HS-27A (cell line): ENCODE results near the gene OTOS.

ENCODE experiments used
- DNase-seq: peaks from one replicate; pipeline ENCODE4 v3.0.0-alpha.2; 2012; ENCODE audit warnings: low read depth, missing footprints

OTOS gene

DNA sequence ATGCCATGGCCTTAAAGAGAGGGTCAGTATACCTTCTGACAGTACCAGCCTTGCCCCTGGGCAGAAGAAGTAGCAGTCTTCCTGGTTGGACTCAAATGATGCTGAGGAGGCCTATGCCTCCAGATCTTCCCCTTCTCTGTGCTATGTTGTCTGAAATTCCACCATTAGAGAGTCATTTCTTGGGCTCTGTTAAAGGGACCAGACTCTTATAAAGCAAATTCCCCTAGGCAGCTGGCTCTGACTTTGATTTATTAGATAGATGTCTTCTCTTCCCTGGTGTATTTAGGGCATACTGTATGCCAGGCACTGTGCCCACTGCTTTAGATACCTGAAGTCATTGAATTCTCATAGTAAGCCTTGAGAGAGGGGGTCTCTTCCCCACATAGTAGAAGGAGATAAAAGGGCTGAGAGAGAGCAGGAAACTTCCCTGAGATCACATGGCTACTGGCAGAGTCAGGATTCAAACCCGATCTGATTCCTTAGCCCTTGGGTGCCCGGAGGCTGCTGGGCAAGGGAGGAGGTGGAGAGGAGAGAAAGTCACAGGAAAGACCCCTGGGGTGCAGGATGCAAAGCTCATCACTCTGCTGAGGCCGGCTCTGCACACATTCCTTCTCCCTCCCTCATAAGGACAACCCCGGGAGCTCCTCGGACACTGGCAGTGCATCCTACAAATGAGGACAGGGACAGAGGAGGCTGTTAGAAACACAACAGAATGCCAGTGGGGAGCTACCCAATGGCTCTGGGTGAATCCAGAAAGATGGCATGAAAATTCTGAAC, 27.4 kb downstream of the OTOS start:
- no peak for DNase-seq

DNA sequence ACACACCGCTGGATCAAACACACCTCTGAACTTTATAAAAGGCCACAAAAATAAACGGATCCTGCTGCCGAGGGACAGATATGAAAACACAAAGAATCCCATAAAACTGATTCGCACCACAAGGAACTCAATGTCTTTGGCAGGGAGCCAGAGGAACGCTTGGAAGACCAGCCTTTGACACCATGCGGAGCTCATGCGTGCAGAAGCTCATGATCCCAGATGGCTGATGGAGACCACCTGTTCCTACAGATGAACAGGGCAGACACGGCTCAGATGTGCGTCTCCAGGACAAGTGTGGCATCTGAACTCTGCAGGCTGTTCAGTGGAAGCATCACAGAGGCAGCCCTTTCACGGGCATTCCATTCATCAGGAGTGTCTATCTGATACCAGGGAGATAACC, 29.2 kb downstream of the OTOS start:
- no peak for DNase-seq

DNA sequence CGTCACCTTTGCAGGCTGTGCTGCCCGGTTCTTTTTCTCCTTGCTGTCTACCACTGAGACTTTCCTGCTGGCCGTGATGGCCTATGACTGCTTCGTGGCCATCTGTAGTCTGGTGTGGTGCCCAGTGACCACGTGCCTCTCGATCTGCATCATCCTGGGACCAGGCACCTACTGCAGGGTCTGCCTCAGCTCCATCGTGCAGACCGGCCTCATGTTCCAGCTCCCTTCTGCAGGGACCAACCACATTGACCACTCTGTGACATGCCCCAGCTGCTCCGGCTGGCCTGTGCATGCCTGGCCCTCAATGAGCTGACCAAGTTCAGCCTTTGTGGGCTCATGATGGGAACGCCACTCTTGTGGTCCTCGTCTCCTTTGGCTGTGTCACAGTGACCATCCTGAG, 31.1 kb downstream of the OTOS start:
- DNase-seq, result no peak

DNA sequence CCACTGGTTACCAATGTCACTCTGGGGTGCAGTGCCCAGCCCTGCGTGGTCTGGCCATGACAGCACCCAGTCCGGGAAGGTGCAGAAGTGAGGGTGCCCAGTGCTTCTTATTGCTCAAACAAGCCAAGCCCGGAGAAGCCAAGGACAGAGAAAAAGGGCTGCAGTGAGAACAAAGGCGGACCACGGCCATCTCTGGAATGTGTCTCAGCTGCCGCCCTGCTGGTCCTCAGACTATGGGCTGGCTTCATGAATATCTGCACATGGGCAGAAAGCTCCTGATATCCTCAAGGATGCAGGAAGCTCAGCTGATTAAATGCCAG, 33.0 kb downstream of the OTOS start:
- no peak for DNase-seq

DNA sequence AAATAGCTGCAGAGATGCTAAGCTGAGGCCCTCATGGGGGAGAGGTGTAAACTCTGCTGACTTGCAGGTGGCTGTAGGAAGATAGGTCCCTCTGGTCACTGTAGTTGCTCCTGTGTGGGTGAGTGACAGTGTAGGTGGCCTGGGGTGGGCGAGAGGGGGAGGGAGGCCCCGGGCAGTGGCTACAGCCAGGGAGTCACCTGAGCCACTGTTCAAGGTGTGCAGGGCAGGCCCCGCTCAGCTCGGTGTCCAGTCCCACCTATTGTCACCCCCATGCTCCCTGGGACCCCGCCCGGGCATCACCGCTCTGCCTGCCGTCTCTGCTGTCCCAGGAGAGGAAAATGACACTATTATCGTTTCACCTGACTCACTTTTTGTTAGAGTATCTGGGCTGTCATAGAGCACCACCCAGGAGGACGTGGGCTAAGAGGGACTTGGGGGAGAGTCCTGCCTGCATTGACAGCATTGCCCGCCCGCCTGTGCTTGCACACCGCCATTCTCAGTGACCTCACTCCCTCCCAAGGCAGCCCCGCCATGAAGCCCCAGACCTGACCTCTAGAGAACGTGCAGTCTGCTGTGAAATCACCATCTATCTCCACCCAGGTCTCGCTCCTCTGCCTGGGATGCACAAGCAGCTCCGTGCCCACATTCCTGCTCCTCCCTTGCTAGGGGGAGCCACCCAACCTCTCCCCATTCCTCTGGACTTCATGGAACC, 33.5 kb downstream of the OTOS start:
- DNase-seq, result no peak

DNA sequence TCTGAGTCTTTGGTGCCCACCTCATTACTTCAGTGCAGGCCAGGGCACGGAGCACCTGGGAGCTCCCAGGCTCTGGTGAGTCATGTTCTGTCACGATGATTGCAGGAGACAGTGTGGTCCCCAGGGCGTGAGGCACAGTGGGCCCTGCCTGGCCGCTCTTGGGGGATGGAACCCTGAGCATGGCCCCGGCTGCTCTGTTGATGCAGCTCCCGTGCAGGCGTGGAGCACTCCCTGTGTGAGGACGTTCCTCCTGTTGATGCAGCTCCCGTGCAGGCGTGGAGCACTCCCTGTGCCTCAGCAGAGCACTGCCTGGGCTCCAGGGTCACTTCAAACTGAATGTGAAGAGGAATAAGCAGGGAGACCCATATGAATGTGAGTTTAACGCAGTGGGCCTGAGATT, 34.5 kb downstream of the OTOS start:
- no peak for DNase-seq

DNA sequence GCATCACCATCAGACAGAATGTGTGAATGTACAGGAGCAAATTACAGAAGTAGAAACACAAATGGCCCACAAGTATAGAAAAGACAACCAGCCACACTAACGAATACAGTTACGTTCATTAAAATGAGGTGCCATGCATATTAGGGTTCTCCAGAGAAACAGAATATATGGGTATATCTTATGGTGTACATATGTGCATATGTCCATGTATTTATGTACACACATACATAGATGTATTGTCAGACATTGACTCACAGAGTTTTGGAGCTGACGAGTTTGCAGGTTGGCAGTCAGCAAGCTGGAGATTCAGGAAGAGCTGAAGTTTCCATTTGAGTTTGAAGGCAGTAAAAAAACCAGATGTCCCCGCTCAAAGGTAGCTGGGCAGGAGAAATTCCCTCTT, 37.3 kb downstream of the OTOS start:
- no peak for DNase-seq

DNA sequence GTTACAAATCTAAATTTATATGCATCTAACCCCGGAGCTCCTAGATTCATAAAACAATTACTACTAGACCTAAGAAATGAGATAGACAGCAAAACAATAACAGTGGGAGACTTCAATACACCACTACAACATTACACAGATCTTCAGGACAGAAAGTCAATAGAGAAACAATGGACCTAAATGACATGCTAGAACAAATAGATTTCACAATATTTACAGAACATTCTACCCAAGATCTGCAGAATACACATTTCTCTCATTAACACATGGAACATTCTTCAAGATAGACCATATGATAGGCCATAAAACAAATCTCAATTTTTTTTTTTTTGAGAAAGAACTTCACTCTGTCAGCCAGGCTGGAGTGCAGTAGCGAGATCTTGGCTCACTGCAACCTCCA, 42.1 kb downstream of the OTOS start:
- DNase-seq, result no peak

DNA sequence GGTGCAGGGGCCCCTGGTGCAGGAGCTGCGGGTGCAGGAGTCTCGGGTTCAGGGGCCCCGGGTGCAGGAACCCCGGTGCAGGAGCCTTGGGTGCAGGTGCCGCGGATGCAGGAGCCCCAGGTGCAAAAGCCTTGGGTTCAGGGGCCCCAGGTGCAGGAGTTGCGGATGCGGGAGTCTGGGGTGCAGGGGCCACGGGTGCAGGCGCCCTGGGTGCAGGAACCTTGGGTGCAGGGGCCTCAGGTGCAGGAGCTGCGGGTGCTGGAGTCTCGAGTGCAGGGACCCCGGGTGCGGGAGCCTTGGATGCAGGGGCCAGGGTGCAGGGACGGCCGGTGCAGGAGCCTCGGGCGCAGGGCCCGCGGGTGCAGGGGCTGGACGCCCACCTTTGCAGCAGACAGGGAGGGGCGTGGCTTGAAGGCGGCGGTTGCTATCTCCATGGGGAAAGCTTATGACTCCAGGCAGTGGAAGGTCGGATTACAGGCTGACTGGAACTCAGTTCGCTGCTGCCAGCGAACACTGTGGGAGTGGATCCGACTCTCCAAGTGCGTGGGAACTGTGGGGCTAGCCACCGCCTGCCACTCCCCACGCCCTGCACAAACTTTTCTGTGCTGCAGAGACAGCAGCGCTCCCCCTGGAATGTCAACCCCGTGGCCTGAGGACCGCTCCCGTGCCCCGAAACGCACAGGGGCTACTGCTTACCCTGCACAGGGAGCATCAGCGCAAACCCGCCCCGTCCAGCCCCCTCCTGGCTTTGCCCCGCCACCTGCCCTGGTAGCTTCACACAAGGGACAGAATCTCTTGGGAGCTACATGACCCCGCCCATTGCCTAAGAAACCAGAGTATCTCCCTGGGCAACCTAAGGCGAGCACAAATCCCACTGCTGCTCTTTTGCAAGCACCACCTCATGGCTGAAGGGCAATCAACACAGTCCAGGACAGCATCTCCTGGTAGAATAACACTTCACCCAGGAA, 44.6 kb downstream of the OTOS start:
- no peak for DNase-seq

DNA sequence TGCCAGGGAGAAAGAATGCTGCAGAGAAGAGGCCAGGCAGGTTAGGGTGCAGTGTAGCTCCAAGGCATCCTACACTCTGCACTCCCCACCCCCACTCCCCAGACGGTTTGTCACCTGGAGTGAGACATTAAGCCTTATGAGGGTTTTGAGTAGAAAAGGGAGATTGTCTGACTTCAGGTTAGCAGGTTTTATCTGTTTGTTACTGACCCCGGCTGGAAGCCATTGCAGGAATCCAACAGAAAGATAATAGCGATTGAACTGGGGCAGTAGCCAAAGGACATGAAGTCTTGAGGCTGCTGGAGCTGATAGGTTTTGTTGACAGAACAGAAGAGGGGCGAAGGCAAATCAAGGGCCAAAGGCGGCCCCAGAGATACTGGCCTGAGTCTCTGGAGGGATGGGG, 51.2 kb downstream of the OTOS start:
- no peak for DNase-seq
